Choroid plexus epithelial cell (primary cell): Measurements from ENCODE around the gene HOXA5.

Experiments used
- DNase-seq: peaks from one replicate; pipeline ENCODE4 v3.0.0-alpha.2; 2010; ENCODE audit warnings: low read depth
- H3K4me3 ChIP-seq: 2 replicates; pipeline ENCODE4 v1.5.1; 2011; ENCODE audit warnings: low read depth, mild to moderate bottlenecking, control low read depth, low read length, moderate library complexity
- CTCF ChIP-seq: conservative IDR thresholded peaks from 2 replicates; pipeline ENCODE4 v1.5.1; 2011; ENCODE audit warnings: low read depth, mild to moderate bottlenecking, control low read depth, inconsistent platforms, low read length, moderate library complexity

The HOXA5 gene

GRCh38 chr7:27160145-27160545 lies 16.7 kb upstream of the HOXA5 start:
- DNase-seq, result no peak
- no peak for TF ChIP-seq CTCF
- H3K4me3 ChIP-seq, result no peak overlapping the region

- no peak for TF ChIP-seq CTCF
- no peak overlapping the region for H3K4me3 ChIP-seq
- DNase-seq, result no peak
Measured at GRCh38 chr7:27159266-27160144, 16.0 kb upstream of the HOXA5 start.

GRCh38 chr7:27158436-27159265 lies 15.2 kb upstream of the HOXA5 start:
- DNase-seq, result no peak
- H3K4me3 ChIP-seq, result no peak overlapping the region
- no peak for TF ChIP-seq CTCF

GRCh38 chr7:27157702-27158431 lies 14.4 kb upstream of the HOXA5 start:
- no peak overlapping the region for H3K4me3 ChIP-seq
- TF ChIP-seq CTCF, result no peak
- no peak for DNase-seq

GRCh38 chr7:27156916-27157701 lies 13.6 kb upstream of the HOXA5 start:
- no peak for TF ChIP-seq CTCF
- no peak for DNase-seq
- no peak overlapping the region for H3K4me3 ChIP-seq

GRCh38 chr7:27156508-27156898 lies 13.0 kb upstream of the HOXA5 start, which contains the start of gene HOXA7:
TSS of gene HOXA7 (minus strand) at chr7:27156675. CDS start at chr7:27156545, 130 bp downstream.
- no peak for DNase-seq

More at GRCh38 chr7:27156508-27156898, 13.0 kb upstream of the HOXA5 start, which contains the start of gene HOXA7:
- no peak for TF ChIP-seq CTCF
- H3K4me3 ChIP-seq, result no peak within 1 kb of the TSS
